K562 treated with DMSO at 1 percent for 4 hours (cell line): Measurements from ENCODE around the gene HACD3. TPM values are rescaled to one million over a fixed set of nuclear protein-coding genes. Genes with fewer than 3 reads are reported as not detected.

ENCODE experiments used
- total RNA-seq: library from RNA; unstranded; fragments of 300-600 nt; gene quantifications from 2 replicates; pipeline ENCODE4 v1.2.3, GENCODE V29; 2022; ENCODE audit not compliant: insufficient read depth

Gene HACD3, protein sequence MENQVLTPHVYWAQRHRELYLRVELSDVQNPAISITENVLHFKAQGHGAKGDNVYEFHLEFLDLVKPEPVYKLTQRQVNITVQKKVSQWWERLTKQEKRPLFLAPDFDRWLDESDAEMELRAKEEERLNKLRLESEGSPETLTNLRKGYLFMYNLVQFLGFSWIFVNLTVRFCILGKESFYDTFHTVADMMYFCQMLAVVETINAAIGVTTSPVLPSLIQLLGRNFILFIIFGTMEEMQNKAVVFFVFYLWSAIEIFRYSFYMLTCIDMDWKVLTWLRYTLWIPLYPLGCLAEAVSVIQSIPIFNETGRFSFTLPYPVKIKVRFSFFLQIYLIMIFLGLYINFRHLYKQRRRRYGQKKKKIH
- 44.4 and 47.5 TPM in 2 replicates for total RNA-seq

DNA sequence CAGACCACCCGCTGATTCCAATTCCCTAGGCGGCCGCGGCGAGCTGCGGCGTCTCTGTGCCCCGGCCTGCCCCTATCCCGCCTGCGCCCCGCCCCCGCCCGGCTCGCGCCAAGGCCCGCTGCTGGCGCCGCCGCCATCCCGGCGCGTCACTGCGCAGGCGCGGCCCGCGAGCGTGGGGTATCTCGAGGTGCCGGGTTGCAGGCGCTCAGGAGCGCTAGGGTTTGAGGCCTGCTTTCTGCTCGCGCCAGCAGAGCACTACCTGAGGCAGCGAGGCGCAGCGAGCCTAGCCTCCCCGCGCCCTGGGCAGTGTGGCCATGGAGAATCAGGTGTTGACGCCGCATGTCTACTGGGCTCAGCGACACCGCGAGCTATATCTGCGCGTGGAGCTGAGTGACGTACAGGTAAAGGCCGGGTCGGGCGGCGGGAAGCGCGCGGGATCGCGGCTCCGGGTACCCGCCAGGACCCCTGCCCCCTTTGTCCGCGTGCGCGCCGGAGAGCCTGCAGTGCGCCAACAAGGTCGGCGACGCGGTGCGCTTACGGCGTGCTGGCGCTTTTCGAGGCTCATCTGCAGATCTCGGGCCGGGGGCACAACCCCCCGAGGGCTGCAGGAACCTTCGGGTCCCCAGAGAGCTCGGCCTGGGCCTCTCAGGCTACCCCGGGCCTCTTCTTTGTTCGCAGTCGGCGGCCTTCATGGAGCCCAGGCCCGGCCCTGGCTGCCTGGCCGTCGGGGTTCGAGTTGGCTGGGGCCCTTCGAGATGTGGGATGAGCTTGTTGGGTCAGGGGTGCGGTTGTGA is at the start of gene HACD3:
HACD3 (plus strand) TSS at position 146 of the 794 bp plus-strand sequence; CDS start at position 315, 169 bp downstream.

DNA sequence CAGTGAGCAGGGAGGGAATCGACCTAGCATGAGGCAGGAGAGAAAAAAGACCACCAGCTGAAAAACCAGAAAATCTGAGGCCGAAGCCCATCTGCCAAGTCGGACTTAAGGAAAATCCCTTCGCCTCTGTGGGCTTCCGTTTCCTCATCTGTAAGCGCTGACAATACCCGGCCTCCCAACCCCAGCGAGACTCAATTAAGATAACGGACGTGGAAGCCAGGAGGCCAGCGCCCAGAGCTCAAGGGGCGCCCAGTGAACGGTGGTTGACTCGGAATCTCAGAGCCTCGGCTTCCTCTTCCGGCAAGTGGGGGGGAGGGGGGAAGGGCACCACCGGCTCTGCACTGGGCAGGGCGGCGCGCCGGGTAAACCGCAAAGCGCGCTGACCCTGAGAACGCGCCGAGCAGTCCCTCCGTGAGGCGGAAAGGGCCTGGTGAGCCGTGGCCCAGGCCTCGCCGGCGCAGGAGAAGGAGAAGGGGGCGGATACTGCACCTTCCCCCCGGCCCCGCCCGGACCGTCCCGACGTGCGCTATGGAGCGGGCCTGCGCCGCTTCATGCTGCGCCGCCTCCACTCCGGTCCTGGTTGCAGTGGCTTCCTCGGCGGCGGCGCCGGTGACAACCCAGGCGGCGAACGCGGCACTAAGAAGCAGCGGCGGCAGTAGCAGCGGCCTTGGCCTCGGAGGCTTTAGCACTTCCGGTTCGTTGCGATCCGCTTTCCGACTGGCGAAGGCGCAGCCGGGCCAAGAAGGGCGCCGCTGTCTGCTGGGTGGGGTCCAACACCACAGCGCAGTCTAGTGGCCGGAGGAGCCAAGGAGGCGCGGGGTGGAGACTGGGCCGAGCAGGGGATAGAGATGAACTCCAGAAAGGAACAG is 13.0 kb upstream of the HACD3 start, which contains the start of gene DPP8:
DPP8 (minus strand) TSS at position 693 of the 869 bp plus-strand sequence. CDS start 5,136 bp downstream, outside the sequence.

DNA sequence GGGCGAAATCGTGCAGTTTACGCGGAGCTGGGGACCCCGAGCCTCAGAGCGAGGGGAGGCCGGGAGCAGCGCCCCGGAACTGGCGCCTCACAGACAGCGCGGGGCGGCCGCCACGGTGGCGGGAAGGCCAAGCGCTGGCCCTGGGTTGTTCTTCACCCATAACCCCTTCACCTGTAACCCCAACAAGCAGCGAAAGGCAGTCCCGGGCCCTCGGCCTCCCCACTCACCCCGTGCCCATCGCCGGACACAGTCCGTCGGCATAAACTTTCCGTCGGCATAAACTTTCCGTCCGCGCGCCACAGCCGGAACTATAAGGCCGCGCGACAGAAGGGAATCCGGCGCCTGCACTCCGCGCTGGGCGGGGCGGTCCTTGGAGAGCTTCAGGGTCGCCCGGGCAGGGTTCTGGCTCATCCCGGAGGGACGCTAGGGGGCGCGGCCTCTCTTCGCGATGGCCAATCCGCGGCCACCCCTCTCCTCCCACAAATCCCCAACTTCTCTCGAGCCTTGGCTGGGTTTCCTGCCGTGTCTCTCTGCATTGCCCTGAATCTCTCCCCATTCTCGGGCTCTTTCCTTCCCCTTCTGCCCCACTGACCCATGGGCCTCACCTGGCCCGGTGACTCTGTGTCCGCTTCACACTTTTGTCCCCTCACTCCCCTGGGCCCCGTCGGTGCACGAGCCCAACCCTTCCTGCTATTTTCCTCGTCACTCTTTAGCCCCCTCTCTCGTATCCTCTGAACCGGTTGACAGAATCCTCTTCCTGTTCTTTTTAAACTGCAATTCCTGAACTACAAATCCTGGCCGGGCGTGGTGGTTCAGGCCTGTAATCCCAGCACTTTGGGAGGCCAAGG is 80.8 kb downstream of the HACD3 start, which contains the start of gene INTS14:
INTS14 (minus strand) TSS at position 261 of the 848 bp plus-strand sequence. CDS start 3,751 bp downstream, outside the sequence.

DNA sequence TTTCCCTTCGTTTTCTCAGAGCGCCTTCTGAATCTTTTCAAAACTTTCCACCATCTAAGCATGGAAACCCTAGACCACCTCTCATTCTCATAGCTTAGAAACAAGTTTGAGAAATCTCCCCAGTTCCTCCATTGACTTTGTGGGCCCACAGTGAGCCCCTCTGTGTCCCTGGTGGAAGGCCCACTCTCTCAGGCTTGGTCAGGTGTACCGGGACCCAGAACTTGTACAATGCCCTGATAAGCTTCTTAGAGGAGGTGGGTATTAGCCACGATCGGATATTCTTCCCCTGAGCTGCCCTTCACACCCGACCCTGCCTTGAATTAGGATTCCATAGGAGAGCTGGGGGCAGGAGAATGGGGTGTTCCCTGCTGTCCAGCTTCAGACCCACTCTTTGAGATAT is 91.4 kb downstream of the HACD3 start, which contains the start of gene SLC24A1:
SLC24A1 (plus strand) TSS at position 301 of the 400 bp plus-strand sequence. CDS start 2,143 bp downstream, outside the sequence.

Other genes with a start within 250 kb of the HACD3 start
- 12.1 and 14.5 TPM in 2 replicates for gene PARP16, start 243.6 kb upstream of the HACD3 start, total RNA-seq
- gene RNU5A-1, start 234.4 kb upstream of the HACD3 start, total RNA-seq = not detected in 2 replicates
- not detected in 2 replicates for gene RNU5B-1, start 225.8 kb upstream of the HACD3 start, total RNA-seq
- not detected in 2 replicates for gene IGDCC3, start 152.5 kb upstream of the HACD3 start, total RNA-seq
- not detected in 2 replicates for gene IGDCC4, start 107.5 kb upstream of the HACD3 start, total RNA-seq
- 19.5 and 30.7 TPM in 2 replicates for gene DPP8, start 12.8 kb upstream of the HACD3 start, total RNA-seq
- 19.7 and 24.7 TPM in 2 replicates for gene INTS14, start 80.7 kb downstream of the HACD3 start, total RNA-seq
- gene SLC24A1, start 91.5 kb downstream of the HACD3 start, total RNA-seq = 8.5 and 8.9 TPM in 2 replicates